DMS53 treated with DMSO at 0.1 percent for 48 hours (cell line): ENCODE data around the gene PCSK6.
"Not testable (repeated sequence)": the region's sequence is repeated elsewhere in the genome, so short reads cannot be mapped to it uniquely, and the experiment has no call there.

Experiments used
- DNase-seq: peaks from one replicate; lab custom pipeline; 2025; ENCODE audit not compliant: unreplicated experiment; lab: John Stamatoyannopoulos, UW

The PCSK6 gene

DNA sequence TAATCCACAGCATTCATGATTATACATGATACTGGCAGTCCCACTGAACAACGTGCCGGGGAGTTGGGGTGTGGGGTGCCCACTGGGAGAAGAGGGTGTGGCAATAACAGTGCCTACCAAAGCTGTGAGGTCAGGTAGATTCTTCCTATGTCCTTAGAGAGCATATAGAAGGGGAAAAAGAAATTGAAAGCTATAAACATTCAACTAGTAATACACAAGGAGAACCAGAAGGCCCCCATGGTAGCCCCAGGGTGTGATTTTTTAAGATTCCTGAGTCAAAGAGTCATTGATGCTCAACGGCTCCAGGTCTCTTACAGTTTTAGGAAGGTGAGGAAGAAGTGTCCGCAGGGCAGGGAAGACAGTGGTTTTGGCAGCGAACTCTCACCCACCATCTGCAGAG lies 25.8 kb downstream of the PCSK6 start:
- DNase-seq: not testable (repeated sequence)

DNA sequence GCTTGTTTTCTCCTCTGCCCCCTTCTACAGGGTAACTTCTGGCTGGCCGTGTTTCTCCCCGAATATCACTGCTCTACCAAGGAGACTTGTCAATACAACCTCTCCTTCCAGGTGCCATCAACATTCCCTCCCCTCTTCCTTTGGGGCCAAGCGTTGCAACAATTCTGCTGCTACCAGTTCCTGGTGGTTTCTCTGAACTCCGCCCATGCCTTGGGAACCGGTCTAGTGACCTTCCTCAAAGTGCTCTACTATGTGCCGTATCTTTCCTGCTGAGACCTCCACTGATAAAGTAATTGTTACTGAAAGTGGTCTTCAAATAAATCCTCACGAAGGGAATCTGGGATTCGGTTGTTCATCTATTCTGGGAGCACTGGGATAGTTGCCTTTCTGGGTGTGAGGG lies 26.2 kb downstream of the PCSK6 start:
- DNase-seq: no peak

DNA sequence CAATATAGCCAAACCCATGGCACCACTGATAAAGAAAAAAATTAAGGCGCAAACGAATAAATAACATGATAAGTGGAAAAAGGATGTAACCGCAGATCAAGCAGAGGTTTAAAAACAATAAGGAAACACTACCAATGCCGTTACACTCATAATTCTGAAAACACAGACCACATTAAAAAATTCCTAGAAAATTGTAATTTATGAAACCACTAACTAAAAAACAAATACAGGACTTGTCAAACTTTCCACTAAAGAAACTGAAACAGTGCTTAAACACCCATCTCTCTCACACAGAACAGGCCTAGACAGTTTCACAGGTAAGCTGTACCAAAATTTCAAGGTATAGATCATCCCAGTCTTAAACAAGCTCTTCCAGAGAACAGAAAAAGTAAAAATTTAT lies 28.4 kb downstream of the PCSK6 start:
- DNase-seq: no peak

DNA sequence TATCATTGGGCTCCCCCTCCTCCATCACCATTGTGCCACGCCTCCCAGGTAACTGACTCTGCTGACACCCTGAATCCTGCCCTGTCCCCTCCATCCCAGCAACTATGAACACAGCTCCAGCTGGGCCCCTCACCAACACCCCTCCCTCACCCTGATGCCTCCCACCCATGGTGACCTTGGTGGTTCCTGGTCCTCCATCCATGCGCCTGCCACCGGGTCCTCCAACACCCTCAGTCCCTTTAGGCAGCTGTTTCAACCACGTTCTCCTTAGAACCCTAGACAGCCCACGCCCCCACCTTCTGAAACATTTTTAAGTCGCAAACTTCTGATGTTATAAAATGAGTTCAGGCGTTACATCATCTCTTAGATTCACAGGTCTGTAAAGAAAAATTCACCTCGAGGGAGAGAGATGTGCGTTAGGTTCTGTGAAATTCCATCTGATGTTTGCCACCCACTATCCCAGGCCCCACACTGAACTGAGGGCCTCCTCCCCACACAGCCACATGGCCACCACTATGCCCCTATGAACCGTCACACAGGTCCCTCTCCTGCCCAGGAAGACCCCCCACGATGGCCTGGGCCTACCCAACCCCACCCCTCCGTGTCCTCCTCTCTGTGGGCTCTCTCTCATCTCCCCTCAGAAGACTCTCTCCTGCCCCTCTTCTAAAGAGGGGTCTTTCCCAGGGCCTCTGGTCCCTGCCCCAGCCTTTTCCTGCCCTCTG lies 29.8 kb downstream of the PCSK6 start:
- DNase-seq: no peak

DNA sequence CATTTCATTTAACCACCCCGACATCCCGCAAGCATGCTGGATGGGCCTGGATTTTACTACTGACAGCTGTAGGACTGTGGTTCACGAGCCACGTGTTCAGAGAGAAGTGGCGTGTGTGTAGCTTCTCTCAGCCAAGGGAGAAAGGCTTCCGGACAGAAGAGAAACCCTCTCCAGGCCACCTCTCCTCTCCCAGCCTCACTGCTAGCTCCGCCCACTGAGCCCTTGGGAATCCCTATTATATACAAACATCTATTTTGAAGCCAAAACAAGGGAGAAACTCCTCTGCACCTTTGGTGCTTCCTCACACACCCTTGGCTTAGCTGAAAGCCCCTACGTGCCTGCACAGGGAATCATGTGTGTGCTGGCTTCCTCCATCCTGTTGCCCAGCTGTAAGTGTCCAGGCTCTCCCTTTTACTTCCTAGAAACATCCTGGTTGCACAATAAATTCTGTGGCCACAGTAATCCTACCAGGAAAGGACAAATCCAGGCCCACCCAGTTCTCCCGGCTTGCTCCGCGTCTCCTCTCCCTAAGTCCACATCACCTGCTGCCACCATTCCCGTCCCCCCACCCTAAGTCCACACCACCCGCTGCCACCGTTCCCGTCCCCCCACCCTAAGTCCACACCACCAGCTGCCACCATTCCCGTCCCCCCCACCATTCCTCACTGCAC lies 30.5 kb downstream of the PCSK6 start:
- DNase-seq: no peak

DNA sequence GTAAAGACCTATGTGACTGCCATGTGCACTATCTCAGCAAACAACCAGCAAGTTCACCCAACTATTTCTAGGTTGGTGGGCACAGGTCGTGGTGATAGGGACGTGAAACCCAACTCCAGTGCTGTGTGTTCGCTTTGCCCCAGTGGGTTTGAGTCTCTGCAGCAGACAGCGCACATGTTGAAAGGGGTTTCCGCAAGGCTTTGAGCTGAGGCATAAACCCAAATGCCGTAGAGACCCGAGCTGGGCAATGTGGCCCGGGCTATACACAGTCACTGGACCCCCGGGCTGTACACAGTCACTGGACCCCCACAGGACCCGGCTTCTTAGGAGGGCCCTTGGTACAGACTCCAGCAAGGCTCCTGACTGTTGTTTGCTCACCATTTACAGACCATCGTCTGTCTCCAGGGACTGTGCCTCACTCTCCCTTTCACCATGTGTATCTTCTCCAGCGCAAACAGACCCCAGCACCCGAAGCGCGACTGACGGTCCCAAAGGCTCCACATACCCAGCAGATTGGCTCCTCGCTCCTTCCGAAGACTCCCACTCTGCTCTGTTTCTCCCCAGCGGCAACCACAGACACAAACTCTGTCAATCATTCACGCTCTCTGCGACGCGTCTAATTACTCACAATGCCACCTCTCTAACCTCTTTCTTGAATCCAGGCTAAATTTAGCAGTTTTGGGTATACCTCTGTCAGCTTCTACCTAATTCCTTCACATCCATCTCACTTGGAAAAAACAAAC lies 31.2 kb downstream of the PCSK6 start:
- DNase-seq: no peak

DNA sequence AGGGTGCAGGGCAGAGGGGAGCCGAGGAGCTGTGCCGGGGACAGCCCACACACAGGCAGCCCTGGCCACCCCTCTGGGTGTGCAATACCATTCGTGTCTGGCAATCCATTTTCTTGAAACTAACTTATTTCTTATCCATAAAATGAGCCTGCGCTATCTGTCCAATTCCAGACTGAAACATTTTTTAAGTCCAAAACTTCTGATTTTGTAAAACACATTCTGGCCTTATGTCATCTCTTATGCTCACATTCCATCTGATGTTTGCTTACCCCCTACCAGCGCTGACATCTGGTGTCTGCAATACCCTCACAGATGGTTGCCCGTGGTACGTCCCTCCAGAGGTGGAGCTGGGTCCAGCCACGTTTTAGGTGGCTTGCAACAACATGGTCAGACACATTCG lies 31.8 kb downstream of the PCSK6 start:
- no peak for DNase-seq

DNA sequence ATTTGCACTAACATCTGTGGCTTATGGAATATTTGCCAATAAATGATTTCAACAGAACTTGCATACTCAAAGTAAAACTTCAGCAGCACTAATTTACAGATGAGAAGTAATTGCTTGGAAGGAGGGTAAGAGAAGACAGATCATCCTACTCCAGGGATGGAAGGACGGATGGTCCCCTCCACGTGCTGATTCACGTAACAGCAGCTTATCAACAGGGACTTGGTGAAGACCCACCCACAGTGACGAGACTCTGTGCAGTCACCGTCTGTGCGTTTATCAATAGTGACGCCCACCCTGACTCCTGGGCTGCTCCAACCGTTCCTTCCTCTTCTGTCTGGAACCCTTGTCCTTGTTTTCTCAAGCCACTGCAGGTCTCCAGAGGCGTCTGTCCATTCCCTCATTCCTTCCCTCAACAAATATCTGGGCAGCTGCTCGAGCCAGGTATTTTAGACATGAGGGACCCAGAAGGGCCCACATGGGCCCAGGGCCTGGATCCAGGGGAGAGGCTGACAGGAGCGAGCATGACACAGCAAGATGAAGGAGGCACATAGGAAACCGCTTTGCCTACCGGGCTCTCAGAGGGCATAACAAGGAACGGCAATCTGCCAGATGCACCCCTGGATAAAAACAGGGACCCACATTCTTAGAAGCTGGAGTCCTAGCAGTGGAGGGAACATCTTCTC lies 33.3 kb downstream of the PCSK6 start:
- DNase-seq: no peak

DNA sequence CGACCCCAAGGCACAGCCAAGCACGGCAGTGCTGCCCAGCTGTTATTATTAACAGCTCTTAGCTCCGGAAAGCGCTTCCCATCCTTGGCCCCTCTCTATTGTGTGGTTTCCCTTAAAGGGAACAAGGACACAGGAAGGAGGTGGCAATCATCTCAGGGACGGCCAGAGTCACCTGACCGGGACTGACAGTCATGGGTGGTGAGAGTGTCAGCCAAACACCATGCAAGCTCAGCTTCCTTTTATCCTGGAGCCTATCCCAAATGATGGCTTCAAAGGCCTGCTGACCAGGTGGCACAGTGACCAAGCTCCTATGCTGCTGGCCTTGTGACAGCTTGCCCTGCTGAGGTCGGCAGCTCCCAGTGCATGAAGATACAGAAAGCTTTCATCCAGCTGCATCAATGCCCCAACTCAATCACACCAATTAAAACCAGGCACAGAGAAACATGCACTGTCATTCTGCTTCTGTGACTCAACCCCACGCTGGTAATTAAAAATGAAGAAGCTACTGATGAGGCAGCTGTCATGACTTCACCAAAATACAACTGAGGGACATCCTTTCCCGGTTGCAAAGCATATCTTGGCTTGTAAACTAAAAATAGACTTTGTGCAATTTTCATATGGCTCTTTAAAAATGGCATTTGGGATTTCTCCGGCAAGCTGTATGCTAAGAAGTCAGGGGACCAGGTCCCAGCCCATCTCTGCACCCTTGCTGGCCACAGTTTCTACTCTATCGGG lies 34.0 kb downstream of the PCSK6 start:
- no peak for DNase-seq

DNA sequence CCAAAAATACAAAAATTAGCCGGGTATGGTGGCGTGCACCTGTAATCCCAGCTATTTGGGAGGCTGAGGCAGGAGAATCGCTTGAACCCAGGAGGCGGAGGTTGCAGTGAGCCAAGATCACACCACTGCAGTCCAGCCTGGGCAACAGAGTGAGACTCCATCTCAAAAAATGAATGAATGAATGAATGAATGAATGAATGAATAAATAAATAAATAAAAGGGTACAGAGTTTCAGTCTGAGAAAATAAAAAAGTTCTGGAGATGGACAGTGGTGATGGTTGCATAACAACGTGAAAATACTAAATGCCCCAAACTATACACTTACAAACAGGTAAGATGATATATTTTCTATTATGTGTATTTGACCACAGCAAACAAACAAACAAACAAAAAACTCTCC lies 34.7 kb downstream of the PCSK6 start:
- DNase-seq: not testable (repeated sequence)

DNA sequence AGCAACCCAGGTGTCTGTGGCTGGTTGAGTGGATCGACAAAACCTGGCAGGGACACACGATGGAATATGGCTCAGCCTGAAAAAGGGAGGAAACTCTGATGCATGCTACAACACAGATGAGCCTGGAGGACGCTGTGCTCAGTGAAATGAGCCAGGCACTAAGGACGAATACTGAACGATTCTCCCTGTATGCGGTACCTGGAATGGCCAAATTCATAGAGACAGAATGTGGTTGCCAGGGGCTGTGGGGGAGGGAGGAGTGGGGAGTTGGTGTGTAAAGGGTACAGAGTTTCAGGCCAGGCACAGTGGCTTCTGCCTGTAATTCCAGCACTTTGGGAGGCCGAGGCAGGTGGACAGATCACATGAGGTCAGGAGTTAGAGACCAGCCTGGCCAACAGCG lies 35.1 kb downstream of the PCSK6 start:
- DNase-seq: no peak

DNA sequence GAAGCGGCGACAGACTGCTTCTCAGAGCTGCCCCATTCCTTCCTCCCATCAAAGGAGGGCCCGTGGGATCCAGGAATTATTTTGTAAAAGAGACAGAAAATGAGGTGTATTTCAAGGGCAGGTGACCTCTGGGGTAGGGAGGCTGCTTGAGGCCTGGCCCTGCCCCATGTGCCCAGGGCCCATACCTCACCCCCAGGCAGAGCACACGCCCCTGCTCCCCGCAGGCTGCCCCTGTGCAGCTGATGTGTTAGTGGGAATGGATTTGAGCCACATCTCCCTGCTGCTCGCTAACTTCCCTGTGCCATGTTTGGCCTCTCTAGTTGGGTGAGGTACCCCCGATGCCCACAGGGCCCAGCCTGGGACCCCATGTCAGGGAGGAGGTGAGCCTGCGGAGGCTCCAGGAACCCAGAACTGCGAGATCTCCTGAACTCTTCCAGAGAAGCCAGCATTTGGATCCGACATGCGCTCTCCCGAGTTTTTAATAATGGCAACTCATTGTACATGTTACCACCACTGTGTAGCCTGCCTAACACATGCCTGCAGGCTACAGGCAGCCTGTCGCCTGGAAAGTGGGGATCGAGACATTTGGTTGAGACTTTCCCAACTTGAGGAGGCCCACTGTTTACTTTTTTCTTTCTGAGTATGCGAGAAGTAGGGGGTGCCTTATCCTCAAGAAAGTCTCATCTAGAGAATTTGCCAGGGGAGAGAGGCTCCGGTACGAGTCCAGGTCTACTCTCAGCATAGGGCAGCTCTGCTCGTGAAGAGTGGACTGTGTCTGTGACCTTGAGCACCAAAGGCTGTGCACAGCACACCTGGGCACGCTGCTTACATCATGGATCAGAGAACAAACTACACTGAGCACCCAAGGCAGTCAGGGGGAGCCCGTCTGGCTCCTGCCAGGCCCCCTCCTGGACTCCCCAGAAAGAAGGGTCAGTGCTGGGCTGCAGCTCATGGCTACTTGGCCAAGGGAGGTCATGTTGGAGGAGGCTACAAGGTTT lies 36.1 kb downstream of the PCSK6 start:
- DNase-seq: no peak

DNA sequence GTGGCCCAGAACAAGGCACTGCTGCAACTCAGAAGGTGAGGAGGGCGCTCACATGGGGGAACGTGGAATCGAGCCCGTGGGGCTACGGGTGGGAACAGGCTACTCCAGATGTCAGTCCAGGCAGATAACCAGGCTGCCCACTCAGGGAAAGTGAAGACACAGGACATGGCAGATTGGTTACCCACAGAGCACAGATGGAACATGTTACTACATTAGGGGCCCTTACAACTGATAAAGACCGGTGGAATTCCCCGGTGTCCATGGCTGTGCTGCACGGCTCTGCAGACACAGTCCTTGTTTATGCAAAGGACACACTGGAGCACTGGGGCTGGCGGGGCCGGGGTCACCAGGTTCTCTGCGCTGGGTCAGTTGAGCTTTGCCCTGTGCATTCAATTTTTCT lies 36.9 kb downstream of the PCSK6 start:
- DNase-seq: no peak

DNA sequence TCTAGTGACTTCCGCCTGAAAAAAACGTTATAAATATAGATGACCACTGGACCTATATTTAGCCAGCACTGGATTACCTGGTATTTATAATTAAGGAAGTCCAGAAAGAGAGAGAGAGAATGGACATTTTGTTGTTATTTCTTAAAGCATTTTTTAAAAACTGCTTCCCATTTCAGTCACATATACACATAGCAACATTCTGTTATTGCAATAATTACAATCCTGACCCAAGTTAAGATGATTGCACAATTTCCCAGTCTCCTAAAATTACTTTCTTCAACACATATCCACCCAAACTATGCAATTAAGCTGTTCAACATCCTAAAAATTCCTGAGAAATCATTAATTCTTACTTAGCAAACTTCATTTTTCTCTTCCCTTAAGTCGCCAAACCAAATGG lies 37.7 kb downstream of the PCSK6 start:
- DNase-seq: no peak

DNA sequence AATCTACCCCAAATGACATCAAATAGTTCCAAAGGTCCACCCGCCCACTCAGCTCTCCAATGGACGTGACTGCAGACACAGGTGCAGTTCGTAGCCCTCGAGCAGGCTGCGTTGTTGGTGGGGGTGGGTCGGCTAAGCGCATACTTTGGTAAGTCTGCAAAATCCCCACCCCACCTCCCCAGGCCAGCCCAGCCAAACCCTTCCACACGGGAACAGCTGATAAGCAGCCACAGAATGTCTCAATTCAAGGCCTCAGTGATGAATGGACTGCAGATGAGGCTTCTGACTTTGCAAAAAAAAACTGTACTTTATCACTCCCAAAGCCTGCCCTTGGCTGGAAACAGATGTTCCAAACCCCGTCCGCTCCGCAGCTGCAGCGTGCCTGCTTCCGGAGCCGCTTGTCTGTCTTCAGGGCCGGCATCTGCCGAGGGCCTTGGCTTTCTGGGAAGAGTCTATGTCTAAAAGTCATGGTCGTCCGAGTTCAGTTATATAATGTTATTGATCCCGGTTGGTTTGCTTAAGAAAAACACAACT lies 38.2 kb downstream of the PCSK6 start:
- no peak for DNase-seq

DNA sequence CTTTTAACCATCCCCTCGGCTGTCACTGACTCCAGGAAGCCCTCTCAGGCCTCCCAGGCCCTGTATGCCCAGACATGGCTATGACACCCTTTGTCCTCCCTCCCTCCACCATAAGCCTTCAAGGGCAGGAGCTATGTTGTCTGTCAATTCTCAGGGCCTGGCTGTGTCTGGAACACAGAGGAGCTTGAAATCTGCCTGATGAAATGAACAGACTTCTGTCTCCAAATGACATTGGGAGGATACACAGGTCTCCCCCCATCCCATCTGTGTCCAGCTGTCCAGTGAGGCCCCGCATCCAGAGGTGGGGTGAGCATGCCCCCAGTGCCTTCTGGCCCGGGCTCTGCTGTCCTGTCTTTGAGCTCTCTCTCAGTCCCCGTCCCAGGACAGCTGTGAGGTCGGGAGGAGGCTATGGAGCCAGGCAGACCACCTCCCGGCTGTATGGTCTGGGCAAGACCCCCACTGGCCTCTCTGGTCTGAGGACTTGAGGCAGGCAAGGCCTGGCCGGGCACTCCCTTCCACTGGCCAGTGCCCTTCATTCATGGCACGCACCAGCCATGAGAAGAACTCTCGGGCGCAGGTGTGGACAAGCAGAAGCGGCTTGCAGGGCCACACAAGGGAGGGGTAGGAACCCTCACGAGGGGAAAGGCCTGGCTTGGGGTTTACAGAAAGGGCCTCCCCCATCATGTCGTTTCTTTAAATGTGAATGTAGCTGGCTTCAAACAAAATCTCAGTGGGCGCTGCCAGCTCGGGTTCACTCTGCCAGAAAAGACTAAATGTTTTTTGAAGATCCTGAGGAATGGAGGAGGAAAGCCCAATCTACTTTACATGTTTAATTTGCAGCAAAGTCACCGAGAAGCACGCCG lies 38.9 kb downstream of the PCSK6 start:
- no peak for DNase-seq

DNA sequence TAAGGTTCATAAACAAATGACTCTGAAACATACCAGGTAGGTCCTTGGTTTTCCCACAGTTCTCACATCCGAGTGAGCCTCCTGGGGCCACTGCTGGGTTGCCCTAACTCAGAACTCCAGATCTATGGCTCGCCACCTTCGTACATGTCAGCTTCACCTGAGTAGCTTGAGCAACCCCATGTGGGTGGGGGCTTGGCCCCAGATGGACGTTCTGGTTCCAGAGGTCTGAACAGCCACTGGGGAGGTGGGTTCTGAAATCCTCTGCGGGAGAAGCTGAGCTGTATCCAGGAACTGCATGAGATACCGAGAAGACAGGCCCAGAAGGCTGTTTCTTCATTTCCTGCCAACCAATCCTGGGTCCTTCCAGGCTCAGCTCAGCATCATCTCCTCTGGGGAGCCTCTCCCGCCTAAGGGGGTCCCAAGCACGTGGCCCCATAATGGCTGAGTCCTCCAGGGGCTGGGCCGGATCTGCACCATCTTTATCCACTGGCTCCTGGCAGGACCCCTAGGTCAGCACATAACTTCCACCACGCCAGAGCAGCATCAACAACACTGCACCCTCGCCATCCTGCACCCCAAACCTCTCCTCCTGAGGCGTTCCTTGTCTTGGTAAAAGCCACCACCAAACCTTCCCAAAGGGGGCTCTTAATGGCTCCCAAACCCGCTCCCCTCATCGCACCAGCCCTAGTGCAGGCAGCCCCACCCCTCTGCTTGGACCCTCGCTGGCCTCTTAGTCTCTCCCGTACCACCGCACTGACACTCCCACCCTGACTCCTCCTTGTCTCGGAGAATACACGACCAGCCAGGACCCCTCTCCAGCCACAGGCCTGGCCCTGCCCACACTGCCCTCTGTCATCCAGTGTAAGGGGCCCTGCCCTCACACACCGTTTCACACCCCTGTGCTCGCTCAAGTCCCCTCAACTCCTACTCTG lies 39.8 kb downstream of the PCSK6 start:
- DNase-seq: no peak
